GM19438 (cell line): ENCODE results near the gene LRP6.
"Not testable (repeated sequence)": the region's sequence is repeated elsewhere in the genome, so short reads cannot be mapped to it uniquely, and the experiment has no call there.

ENCODE experiments used
- ATAC-seq: cut with Tn5 transposase; IDR thresholded peaks from one replicate; pipeline ENCODE4 v1.9.1; 2021; ENCODE audit warnings: low read depth; ENCODE audit not compliant: unreplicated experiment

LRP6 gene

GRCh38 chr12:12185414-12185813, 81.4 kb downstream of the LRP6 start:
- no peak for ATAC-seq

- no peak for ATAC-seq
These were observed 84.0 kb downstream of the LRP6 start for GRCh38 chr12:12182703-12183365.

GRCh38 chr12:12181511-12181910, 85.3 kb downstream of the LRP6 start:
- ATAC-seq, result no peak

GRCh38 chr12:12180575-12180974, 86.3 kb downstream of the LRP6 start:
- ATAC-seq, result no peak

GRCh38 chr12:12180136-12180535, 86.7 kb downstream of the LRP6 start:
- no peak for ATAC-seq

GRCh38 chr12:12178559-12178958, 88.3 kb downstream of the LRP6 start:
- no peak for ATAC-seq

GRCh38 chr12:12176402-12176801, 90.4 kb downstream of the LRP6 start:
- ATAC-seq, result no peak

GRCh38 chr12:12171991-12172511, 94.8 kb downstream of the LRP6 start:
- ATAC-seq, result peak; percentile 78

GRCh38 chr12:12167847-12168246, 99.0 kb downstream of the LRP6 start:
- ATAC-seq, result no peak

GRCh38 chr12:12166751-12167150, 100.1 kb downstream of the LRP6 start:
- no peak for ATAC-seq

- ATAC-seq, result no peak
These were observed 106.9 kb downstream of the LRP6 start for GRCh38 chr12:12159988-12160387.

- ATAC-seq, result no peak
These were observed 108.0 kb downstream of the LRP6 start for GRCh38 chr12:12158858-12159257.

GRCh38 chr12:12157424-12157823, 109.4 kb downstream of the LRP6 start:
- ATAC-seq, result no peak

GRCh38 chr12:12156828-12157227, 110.0 kb downstream of the LRP6 start:
- ATAC-seq, result no peak

- no peak for ATAC-seq
These were observed 110.7 kb downstream of the LRP6 start for GRCh38 chr12:12156116-12156515.

GRCh38 chr12:12153596-12153995, 113.2 kb downstream of the LRP6 start:
- no peak for ATAC-seq

GRCh38 chr12:12147111-12147510, 119.7 kb downstream of the LRP6 start:
- no peak for ATAC-seq

- not testable (repeated sequence) for ATAC-seq
These were observed 122.3 kb downstream of the LRP6 start for GRCh38 chr12:12144531-12144930.

GRCh38 chr12:12141000-12141399, 125.8 kb downstream of the LRP6 start:
- no peak for ATAC-seq

- ATAC-seq, result no peak
These were observed 128.4 kb downstream of the LRP6 start for GRCh38 chr12:12138203-12139154.

- ATAC-seq, result no peak
These were observed 133.1 kb downstream of the LRP6 start for GRCh38 chr12:12133785-12134184.

- ATAC-seq, result no peak
These were observed 133.6 kb downstream of the LRP6 start for GRCh38 chr12:12133259-12133658.
